GM18858 (cell line): ENCODE results near the gene PARP1.
"Not testable (repeated sequence)": the region's sequence is repeated elsewhere in the genome, so short reads cannot be mapped to it uniquely, and the experiment has no call there.

Experiments used
- ATAC-seq: cut with Tn5 transposase; IDR thresholded peaks from one replicate; pipeline ENCODE4 v1.9.1; 2021; ENCODE audit not compliant: unreplicated experiment

Gene PARP1

DNA sequence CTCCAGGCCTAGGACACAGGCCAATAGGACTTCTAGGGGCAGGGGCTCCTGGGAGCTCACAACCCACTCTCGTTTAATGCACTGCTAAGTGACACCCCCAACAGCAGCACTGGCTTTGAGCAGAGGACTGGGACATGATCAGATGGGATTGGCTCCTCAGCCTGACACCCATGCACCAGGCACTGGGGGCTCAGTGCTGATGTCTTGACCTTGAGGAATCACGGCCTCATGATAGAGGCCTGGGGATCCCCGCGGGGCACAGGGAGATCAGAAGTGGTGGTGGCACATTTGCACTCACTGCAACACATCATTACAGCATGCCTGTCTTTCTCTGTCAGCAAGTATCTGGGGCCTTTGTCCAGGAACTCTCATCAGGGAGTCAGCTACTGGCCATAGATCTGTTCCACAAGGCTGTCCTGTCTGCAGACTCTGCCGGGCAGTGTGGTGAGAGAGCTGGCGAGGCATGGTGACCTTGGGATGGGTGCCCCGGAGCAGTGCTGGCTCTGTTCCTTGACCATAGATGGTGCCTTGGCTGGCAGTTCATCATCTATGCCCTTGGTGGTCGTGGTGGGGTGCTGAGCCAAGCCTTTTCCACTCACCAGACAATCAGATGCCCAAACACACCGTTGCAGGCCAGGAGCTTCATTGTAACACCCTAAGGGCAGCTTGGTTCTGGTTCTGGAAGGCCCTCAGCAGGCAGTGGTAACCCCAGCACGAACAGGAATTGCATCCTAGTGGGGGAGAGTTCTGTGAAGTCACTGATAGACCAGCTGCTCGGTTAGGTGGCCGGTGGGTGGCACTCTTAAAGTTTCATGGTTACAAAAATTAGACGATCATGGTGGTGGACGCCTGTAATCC, 22.2 kb upstream of the PARP1 start:
- ATAC-seq = no peak

- no peak for ATAC-seq
Measured at GRCh38 chr1:226428791-226429461, 21.0 kb upstream of the PARP1 start.

- ATAC-seq = no peak
Measured at GRCh38 chr1:226428348-226428747, 20.5 kb upstream of the PARP1 start.

DNA sequence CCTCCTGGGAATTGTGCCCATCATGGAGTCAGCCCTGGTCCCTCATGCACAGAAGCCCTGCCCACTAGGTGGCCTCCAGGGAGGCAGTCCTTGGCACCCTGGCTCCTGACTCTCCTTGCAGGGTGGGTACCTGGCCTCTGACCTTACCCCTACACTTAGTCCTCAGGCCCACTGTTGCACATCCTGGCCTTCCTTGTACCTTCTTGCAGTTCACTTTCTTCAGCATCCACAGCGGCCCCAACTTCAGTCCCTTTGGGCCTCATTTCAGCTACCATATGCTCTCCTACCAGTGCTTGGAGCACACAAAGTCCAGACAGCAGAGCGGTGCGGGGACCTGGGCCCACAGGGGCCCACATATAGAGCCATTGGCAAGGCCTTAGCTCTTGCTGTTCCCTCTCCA, 19.2 kb upstream of the PARP1 start:
- ATAC-seq = no peak

DNA sequence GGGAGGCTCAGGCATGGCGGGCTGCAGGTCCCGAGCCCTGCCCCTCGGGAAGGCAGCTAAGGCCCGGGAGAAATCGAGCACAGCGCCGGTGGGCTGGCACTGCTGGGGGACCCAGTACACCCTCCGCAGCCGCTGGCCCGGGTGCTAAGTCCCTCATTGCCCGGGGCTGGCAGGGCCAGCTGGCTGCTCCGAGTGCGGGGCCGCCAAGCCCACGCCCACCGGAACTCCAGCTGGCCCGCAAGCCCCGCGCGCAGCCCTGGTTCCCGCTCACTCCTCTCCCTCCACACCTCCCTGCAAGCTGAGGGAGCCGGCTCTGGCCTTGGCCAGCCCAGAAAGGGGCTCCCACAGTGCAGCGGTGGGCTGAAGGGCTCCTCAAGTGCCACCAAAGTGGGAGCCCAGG, 18.5 kb upstream of the PARP1 start:
- not testable (repeated sequence) for ATAC-seq

- no peak for ATAC-seq
Measured at GRCh38 chr1:226425431-226426031, 17.6 kb upstream of the PARP1 start.

GRCh38 chr1:226425004-226425378, 17.1 kb upstream of the PARP1 start:
- ATAC-seq = no peak

- no peak for ATAC-seq
Measured at GRCh38 chr1:226424221-226425003, 16.5 kb upstream of the PARP1 start.

DNA sequence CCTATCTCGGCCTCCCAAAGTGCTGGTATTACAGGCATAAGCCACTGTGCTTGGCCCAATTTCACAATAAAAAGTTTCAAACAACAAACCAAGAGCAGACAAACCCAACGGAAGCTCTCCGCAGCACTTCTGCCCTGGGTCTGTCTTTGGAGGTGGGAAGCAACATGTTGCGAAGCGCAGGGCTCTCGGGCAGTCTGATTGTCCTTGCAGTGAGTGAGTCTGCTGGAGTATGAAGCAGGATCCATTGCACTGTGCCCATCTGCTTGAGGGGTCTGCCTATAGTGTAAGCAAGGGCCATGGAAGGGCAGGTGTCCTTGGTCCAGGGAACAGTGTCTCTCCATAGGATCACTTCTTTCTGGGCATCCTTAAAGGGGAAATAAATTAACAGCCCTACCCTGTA, 14.6 kb upstream of the PARP1 start:
- ATAC-seq = no peak

- ATAC-seq = no peak
Measured at GRCh38 chr1:226420897-226421296, 13.0 kb upstream of the PARP1 start.

DNA sequence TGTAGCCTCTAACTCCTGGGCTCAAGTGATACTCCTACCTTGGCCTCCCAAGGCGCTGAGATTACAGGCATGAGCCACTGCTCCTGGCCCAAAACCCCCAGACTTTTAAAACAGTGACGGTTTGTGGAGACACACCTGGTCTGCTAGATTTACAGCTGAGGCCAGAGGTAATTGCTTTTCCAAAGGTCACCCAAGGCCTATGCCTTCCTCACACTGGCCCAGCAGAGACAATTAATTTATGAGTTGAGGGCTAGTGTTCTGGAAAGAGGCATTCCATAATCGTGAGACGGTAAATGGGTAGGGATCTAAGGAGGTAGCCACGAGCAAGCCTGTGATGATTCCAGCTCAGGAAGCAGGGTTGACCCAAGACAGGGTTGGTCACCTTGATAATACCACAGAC, 12.4 kb upstream of the PARP1 start:
- no peak for ATAC-seq

- no peak for ATAC-seq
Measured at GRCh38 chr1:226419284-226420029, 11.6 kb upstream of the PARP1 start.

DNA sequence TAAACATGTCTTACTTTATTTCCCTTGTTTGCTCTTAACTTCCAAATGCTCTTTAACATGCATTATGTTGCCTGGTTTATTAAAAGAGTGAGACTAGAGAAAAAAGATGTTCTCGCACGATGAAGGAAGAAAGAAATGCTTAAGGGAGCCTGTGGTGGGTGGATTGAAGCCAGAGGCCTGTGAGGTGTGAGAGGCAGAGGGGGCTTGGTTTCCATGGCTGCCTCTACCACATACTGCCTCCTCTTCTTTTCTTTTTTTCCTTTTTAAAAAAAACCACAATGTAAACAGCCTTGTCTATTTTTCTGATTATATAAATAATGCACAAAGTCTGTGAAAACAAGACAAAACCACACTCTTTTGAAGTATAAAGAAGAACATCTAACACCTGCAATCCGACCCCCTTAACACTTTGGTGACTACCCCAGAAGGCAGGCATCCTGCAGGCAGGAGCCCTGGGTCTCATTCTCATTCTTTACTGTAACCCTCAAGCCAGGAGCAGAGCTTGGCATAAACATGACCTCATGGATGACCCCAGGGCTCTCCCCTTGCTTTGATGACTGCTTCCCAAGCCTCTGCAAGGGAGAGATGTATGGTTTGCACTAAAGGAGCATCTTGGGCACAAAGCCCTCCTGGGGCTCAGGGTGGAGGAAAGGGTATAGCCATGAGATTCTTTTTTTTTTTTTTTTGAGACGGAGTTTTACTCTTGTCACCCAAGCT, 10.1 kb upstream of the PARP1 start:
- ATAC-seq = no peak

DNA sequence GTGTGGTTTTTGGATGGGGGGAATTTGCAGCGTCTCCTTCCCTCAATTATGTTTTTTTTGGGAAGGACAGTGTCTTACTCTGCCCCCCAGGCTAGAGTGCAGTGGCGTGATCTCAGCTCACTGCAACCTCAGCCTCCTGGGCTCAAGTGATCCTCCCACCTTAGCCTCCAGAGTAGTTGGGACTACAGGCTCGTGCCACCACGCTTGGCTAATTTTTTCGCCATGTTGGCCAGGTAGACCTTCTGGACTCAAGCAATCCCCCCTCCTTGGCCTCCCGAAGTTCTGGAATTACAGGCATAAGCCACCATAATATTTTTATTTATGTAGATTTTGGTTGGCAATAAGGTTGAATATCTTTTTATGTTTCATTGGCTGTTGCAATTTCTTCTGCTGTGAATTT, 9.5 kb upstream of the PARP1 start:
- no peak for ATAC-seq

GRCh38 chr1:226414098-226414698, 6.3 kb upstream of the PARP1 start:
- no peak for ATAC-seq

DNA sequence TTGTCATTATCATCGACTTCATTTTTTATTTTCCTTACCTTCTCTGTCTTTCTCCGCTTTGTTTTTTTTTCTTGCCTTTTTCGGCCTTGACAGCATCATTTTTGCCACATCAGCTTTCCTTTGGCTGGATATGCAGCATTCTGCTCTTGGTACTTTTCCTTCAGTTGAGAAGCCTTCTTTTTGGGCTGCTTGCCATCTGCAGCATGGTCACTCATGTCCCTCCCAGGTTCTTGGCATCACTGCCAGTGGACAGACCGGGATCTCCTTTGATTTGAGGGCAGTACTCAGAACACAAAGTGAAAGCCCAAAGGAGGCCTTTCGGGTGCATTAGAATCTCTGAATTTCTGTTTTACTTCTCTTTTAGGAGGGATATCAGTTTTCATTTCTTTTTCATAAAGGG, 3.7 kb upstream of the PARP1 start:
- ATAC-seq = no peak

GRCh38 chr1:226410958-226411357, 3.1 kb upstream of the PARP1 start:
- no peak for ATAC-seq

GRCh38 chr1:226409392-226409791, 1.5 kb upstream of the PARP1 start:
- no peak for ATAC-seq

DNA sequence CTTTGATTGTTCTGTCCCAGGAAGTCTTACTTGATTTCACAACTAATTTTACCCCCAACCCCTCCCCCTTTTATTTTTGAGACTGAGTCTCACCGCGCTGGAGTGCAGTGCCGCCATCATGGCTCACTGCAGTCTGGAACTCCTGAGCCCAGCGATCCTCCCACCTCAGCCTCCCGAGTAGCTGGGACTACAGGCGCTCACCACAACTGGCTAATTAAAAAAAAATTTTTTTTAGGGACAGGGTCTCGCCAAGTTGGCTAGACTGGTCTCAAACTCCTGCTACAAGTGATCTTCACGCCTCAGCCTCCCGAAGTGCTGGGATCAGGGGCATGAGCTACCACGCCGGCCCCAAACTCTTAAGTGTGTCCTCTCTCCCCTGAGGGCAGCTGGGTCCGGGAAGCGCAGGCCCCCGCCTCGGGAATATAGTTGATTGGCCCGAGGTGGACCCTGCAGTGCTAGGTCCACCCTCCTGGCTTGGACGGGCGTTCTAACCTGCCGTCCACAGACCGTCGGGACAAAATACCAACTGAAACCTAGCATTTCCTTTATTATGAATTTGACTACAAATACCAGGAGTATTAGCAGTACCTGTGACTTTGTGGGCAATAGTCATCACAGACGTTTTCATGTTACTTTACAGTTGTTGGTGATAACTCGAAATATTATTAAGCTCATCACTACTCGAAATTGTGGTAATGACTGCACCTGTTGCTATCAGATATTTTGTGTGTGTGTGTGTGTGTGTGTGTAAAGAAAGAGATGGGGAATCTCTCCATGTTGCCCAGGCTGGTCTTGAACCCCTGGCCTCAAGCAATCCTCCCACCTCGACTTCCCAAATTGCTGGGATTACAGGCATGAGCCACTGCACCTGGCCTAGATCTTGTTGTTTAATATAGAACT, 642 bp upstream of the PARP1 start:
- ATAC-seq = no peak
